Activated T-helper 2 cell treated with anti-CD3 and anti-CD28 coated beads, Interferon-gamma antibody, Interleukin-2, Interleukin-4, amounts not matched to agents 10 μg/mL and 5 μg/mL and 100 μg/mL, durations not matched to agents 14 hours and 24 hours and 36 hours (primary cell): ENCODE measurements around the gene ETS2. TPM values are rescaled to one million over a fixed set of nuclear protein-coding genes. Genes with fewer than 3 reads are reported as not detected.

Experiments used
- DNase-seq: peaks from one replicate; pipeline ENCODE4 v3.0.0; 2021; ENCODE audit warnings: low spot score
- H3K27ac Mint-ChIP-seq: one replicate; pipeline ENCODE4 v1.8.0; 2021; ENCODE audit warnings: mixed read lengths
- H3K27me3 Mint-ChIP-seq: one replicate; pipeline ENCODE4 v1.8.0; 2021; ENCODE audit warnings: low read depth, mixed read lengths
- H3K36me3 Mint-ChIP-seq: one replicate; pipeline ENCODE4 v1.8.0; 2021; ENCODE audit warnings: low read depth, mixed read lengths
- H3K4me1 Mint-ChIP-seq: one replicate; pipeline ENCODE4 v1.8.0; 2021; ENCODE audit warnings: low read depth, mixed read lengths
- H3K4me3 Mint-ChIP-seq: one replicate; pipeline ENCODE4 v1.8.0; 2021; ENCODE audit warnings: low read depth, mild to moderate bottlenecking, moderate library complexity, mixed read lengths
- H3K9me3 Mint-ChIP-seq: one replicate; pipeline ENCODE4 v1.8.0; 2021; ENCODE audit warnings: mixed read lengths
- intact Hi-C: fragments of 100-400 bp; cut with micrococcal nuclease; formaldehyde crosslinking; loops from one replicate; pipeline ENCODE4 v1.15.1; 2023
- total RNA-seq: library from RNA; stranded (reverse); gene quantifications from 2 replicates; pipeline ENCODE4 v1.2.3, GENCODE V29; 2022

ETS2 gene
- total RNA-seq, 1 donor from 2014 or later: 63.9 TPM

DNA sequence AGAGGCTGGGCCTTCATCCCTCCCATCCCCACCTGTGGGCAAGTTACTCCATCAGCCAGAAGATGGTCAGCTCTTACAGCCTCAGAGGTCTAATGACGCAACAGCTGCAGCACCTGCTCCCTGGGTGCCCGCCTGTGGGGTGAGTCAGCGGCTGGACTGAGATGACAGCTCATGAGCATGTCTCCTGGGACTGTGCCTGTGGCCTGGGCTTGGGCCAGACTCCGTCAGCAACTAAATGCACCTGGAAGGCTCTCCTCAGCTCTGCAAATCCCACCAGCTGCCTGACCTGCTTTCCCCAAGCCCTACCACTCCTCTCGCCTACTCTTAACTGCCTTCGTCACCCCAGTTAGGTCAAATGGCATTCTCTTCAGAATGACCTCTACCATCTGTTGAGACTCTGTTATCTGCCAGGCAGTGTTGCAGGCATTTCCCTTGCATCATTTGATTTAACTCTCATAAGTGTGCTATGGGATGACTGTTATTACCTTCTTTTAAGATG, 47.7 kb downstream of the ETS2 start:
- peaks cover 1% of the 10 kb centered on the region for H3K27me3 Mint-ChIP-seq
- H3K9me3 Mint-ChIP-seq: no peaks in the 10 kb centered on the region
- H3K4me3 Mint-ChIP-seq: no peak overlapping the region
- no peaks in the 10 kb centered on the region for H3K36me3 Mint-ChIP-seq
- H3K27ac Mint-ChIP-seq: no peak overlapping the region
- DNase-seq: no peak
- intact Hi-C loops: no loop called here
- H3K4me1 Mint-ChIP-seq: peaks cover 13% of the 10 kb centered on the region

DNA sequence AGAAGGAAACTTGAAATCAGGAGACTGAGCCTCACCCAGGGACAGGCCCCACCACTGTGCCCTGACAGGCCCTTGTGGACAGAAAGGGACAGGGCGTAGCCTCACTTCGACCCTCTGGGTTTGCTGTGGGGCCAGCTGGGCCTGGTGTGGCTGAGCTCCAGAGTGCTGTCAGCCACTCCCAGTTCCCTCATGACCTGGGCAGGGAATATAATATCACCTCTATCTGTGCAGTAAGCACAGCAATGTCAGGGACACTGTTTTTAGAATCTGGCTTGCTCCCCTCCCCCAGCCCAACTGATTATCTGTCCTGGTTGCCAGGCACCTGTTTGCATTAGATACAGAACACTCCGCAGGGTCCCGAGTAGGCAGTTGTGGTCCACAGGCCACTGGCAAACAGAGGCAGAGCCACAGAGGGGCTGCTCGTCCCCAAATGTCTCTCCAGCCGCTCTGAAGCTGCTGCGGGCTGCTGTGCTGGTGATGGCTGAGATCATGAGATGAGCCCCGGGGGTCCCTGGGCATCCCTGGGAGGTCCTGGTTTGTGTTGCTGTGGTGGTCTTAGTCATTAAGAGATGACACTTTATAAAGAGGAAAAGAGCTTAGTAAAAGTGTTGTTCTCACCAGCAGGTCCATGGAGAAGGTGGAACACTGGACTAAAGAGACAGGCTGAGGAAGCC, 51.6 kb downstream of the ETS2 start:
- no peak overlapping the region for H3K27ac Mint-ChIP-seq
- H3K4me1 Mint-ChIP-seq: peaks cover 10% of the 10 kb centered on the region
- no peak for DNase-seq
- no peak overlapping the region for H3K4me3 Mint-ChIP-seq
- H3K27me3 Mint-ChIP-seq: peaks cover 1% of the 10 kb centered on the region
- H3K36me3 Mint-ChIP-seq: no peaks in the 10 kb centered on the region
- intact Hi-C loops: no loop called here
- H3K9me3 Mint-ChIP-seq: no peaks in the 10 kb centered on the region

DNA sequence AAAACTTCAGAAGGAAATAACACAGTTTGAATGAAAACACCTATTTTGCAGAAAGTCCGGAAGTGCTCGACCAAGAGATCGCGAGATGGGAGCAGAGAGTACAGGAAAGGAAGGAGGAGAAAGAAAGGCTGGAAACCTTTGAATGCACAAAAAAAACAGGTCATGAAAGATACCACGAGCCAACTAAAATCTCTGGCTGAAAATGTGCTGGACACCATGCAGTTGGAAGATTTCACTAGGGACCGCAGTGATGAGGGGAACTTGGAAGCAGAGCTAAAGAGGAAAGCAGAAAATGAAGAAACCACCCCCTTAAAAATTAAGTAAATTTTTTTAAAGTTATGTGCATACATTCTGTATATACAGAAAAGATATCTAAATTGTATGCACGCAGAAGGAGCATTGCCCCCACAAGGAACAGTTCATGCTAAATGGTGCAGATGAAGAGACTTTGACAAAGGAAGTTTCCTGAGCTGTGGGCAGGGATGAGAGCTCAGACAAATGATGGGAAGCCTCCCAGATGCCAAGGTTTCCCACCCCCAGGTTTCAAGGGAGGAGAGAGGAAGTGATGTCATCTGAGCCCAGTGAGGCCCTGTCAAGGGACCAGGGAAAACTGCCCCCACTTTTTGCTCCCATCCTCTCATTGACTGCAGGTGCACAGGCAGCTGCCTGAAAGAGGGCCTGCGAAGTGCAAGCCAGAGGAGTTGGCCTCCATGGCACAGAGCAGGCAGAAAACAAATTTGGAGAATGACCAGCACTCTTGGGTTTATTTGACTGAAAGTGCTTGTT, 52.5 kb downstream of the ETS2 start:
- intact Hi-C loops: no loop called here
- H3K36me3 Mint-ChIP-seq: no peaks in the 10 kb centered on the region
- H3K9me3 Mint-ChIP-seq: no peaks in the 10 kb centered on the region
- no peak overlapping the region for H3K27ac Mint-ChIP-seq
- H3K4me1 Mint-ChIP-seq: peaks cover 11% of the 10 kb centered on the region
- peaks cover 1% of the 10 kb centered on the region for H3K27me3 Mint-ChIP-seq
- no peak overlapping the region for H3K4me3 Mint-ChIP-seq
- DNase-seq: no peak

DNA sequence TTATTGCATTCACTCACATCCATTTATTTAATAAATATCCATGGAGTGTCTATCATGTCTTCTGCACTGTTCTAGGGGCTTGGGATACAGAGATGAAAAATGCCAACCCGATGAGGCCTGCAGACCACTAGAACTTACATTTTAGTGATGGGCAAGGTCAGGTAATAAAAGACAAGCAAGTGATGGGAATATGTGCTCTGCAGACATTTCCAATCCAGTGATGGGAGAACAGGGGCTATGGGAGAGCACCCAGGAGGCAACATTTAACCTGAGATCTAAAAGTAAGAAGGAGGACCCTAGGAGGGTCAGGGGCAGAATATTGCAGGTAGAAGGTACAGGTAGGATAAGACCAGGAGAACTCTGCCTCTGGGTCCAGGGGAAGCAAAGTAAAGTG, 53.1 kb downstream of the ETS2 start:
- no peak for DNase-seq
- peaks cover 1% of the 10 kb centered on the region for H3K27me3 Mint-ChIP-seq
- H3K27ac Mint-ChIP-seq: no peak overlapping the region

DNA sequence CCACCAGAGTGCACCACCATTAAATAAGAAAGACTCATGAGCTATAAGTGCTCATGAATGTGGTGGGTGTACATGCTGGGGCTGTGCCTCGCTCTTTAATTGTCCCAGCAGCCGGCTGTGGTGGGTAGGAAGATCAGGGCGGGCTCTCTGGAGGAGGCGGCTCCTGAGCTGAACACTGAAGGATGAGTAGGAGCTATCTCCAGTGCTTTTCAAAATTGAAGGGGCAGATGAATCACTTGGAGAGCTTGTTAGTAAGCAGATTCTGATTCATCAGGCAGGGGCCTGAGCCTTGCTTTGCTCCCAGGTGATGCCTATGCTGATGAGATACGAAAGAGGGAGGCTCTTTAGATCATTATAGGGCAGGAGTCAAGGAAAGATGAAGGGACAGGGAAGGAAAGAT, 54.1 kb downstream of the ETS2 start:
- Mint-ChIP-seq H3K4me3 (no peak overlapping the region), H3K4me1 (peaks cover 11% of the 10 kb centered on the region), H3K27ac (no peak overlapping the region), H3K36me3 (no peaks in the 10 kb centered on the region), H3K9me3 (no peaks in the 10 kb centered on the region), H3K27me3 (peaks cover 1% of the 10 kb centered on the region)
- intact Hi-C loops: no loop called here
- DNase-seq: no peak

More for the DNA sequence above, 53.1 kb downstream of the ETS2 start:
- intact Hi-C loops: no loop called here
- Mint-ChIP-seq H3K4me1 (peaks cover 11% of the 10 kb centered on the region), H3K9me3 (no peaks in the 10 kb centered on the region), H3K4me3 (no peak overlapping the region), H3K36me3 (no peaks in the 10 kb centered on the region)

DNA sequence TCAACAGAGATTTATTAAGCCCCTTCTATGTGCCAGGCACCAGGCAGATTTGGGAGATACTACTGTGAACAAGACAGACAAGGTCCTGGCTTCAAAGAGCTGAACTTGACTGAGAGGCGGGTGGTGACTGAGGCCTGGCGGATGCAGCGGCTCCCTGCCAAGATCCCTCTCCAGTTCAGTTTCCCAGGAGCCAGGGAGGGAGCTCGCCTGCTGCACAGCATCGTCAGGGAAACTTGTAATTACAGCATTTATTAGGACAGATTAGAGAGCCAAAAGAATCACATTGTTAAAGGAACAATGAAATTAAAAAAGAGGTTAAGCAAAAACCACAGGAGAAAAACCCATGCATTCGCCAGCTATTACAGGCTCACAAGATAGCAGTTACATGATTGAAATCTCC, 55.3 kb downstream of the ETS2 start:
- Mint-ChIP-seq H3K27ac (no peak overlapping the region), H3K9me3 (no peaks in the 10 kb centered on the region), H3K27me3 (peaks cover 4% of the 10 kb centered on the region), H3K4me1 (peaks cover 11% of the 10 kb centered on the region), H3K36me3 (no peaks in the 10 kb centered on the region), H3K4me3 (no peak overlapping the region)
- no peak for DNase-seq
- intact Hi-C loops: no loop called here

DNA sequence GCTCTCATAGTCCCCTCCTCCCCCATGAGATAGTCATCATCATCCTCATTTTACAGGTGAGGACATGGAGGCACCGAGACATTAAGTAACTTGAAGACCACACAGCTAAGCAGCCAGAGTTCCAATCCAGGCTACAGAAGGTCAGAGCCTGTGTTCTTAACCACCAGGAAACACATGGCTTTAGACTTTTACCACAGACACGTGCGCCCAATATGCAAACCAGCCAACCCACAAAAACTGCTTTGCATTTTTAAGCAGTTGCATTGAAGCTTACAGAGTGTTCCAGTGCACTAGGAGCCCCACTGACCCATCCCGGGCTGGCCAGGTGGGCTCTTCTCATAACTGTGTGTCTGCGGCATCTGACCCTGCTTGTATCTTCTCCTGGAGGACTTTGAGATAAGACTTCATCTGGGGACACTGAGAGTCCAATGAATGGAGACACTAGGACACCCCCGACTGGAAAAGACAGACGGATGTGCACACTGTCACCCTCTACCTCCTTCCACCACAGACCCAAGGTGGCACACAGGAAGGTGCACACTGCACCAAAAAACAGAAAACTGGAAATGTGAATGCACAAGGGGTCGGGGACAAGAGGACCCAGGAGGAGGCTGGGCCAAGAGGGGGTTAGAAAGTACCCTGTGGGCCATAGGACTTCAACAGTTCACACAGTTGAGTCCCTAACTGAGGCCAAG, 56.4 kb downstream of the ETS2 start:
- no peak overlapping the region for H3K27ac Mint-ChIP-seq
- H3K36me3 Mint-ChIP-seq: no peaks in the 10 kb centered on the region
- intact Hi-C loops: no loop called here
- DNase-seq: no peak
- peaks cover 11% of the 10 kb centered on the region for H3K4me1 Mint-ChIP-seq
- peaks cover 6% of the 10 kb centered on the region for H3K27me3 Mint-ChIP-seq
- no peaks in the 10 kb centered on the region for H3K9me3 Mint-ChIP-seq
- no peak overlapping the region for H3K4me3 Mint-ChIP-seq

DNA sequence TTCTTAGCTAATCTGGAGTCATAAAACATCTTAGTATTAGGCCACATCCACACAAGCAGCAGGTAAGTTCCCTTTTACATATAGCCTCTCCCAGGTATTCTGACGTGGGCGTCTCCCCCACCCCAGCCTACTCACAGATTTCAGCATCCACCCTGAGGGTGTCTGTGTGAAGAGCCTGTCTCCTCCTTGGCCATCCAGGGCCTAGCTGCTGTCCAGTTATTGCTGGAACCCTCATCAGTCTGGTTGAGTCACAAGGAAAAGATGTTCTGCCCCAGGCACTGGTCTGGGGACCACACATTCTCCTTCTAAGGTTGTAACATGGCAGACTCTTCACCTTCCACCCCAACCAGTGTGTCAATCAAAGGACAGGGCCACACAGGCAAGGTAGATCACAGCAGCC, 57.6 kb downstream of the ETS2 start:
- DNase-seq: no peak
- Mint-ChIP-seq H3K4me3 (no peak overlapping the region), H3K4me1 (peaks cover 10% of the 10 kb centered on the region), H3K9me3 (no peaks in the 10 kb centered on the region), H3K36me3 (no peaks in the 10 kb centered on the region), H3K27ac (no peak overlapping the region), H3K27me3 (peaks cover 7% of the 10 kb centered on the region)
- intact Hi-C loops: no loop called here

DNA sequence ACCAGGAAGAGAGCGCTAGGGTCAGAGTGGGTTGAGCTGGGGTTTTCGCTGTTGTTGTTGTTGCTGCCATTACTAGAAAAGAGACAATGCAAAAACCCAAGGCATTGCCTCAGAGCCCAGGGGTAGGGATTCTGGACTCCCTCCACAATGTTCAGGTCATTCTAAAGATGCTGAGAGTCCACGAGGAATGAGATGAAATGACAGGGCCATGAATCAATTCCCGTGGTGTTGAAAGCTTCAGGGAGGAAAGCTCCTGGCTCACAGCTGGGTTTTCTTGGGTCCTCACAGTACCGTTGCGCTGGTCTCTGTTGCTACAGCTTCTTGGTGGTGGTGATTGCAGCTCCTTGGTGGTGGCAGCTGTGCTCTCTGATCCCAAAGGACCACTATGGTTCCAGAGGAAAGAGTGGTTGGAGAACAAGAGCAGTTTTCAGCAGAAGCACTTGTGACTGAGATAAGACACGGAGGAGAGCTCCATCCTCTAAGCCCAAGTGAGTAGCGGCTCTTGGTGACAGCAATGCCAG, 58.2 kb downstream of the ETS2 start:
- intact Hi-C loops: no loop called here
- H3K27ac Mint-ChIP-seq: no peak overlapping the region
- H3K36me3 Mint-ChIP-seq: no peaks in the 10 kb centered on the region
- no peak for DNase-seq
- no peaks in the 10 kb centered on the region for H3K9me3 Mint-ChIP-seq
- H3K27me3 Mint-ChIP-seq: peaks cover 10% of the 10 kb centered on the region
- peaks cover 9% of the 10 kb centered on the region for H3K4me1 Mint-ChIP-seq
- no peak overlapping the region for H3K4me3 Mint-ChIP-seq

DNA sequence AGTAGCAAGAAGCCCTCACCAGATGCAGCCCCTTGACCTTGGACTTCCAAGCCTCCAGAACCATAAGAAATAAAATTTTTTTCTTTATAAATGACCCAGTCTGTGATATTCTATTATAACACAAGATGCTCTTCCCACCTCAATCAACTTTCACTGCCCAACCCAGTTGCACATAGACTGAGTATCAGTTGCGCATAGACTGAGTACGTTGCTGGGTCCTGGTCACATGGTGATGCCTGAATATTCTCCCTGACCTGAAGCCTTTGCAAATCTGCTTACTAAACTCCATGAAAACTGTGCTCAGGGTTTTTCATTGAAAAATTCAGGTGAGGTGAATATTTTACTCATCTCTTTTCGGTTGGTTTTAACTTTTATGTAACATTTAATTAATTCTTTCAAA, 59.2 kb downstream of the ETS2 start:
- intact Hi-C loops: no loop called here

DNA sequence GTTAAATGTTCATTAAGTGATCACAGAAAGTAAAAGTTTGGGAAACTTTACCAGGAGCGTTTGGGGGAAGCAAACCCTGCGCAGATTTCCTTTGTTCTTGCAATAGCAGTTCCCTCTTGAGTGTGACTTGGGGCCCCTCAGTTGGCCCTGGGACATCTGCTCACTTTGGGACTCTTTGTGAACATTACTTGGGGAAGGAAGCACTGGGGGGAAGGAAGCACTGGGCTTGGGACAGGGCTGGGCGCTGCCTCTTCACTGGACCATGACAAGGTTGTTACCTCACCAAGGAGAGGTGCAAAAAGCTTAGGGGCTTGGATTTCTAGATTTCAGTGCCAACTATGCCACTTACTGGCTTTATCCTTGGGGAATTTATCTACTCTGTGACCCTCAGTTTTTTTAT, 63.5 kb downstream of the ETS2 start:
- Mint-ChIP-seq H3K9me3 (no peaks in the 10 kb centered on the region), H3K36me3 (no peaks in the 10 kb centered on the region), H3K27ac (no peak overlapping the region), H3K4me3 (no peak overlapping the region), H3K27me3 (peaks cover 19% of the 10 kb centered on the region), H3K4me1 (peaks cover 9% of the 10 kb centered on the region)
- intact Hi-C loops: no loop called here
- no peak for DNase-seq

More for the DNA sequence above, 59.2 kb downstream of the ETS2 start:
- Mint-ChIP-seq H3K4me3 (no peak overlapping the region), H3K27me3 (peaks cover 14% of the 10 kb centered on the region), H3K27ac (no peak overlapping the region), H3K9me3 (no peaks in the 10 kb centered on the region), H3K36me3 (no peaks in the 10 kb centered on the region), H3K4me1 (peaks cover 9% of the 10 kb centered on the region)
- no peak for DNase-seq

DNA sequence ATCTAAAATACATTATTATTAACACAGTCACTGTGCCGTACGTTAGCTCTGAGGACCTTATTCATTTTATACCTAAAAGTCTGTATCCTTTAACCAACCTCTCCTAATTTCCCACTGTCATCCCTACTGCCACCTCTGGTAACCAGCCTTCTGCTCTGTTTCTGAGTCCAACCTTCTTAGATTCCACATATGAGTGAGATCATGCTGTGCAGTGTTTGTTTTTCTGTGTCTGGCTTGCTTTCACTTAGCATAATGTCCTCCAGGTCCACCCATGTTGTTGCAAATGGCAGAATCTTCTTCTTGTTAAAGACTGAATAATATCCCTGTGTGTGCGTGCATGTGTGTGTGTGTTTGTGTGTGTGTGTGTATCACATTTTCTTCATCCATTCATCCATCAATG, 64.2 kb downstream of the ETS2 start:
- Mint-ChIP-seq H3K4me1 (peaks cover 10% of the 10 kb centered on the region), H3K27me3 (peaks cover 19% of the 10 kb centered on the region), H3K36me3 (no peaks in the 10 kb centered on the region), H3K9me3 (no peaks in the 10 kb centered on the region), H3K4me3 (no peak overlapping the region), H3K27ac (no peak overlapping the region)
- intact Hi-C loops: loop anchor here (10.0 kb wide), 1 partner anchor 55 kb away; no protein-coding TSS in a partner anchor
- no peak for DNase-seq
